Spleen (tissue), 11 donors: ENCODE measurements around the gene SIRT2. TPM values are rescaled to one million over a fixed set of nuclear protein-coding genes. Genes with fewer than 3 reads are reported as not detected.

Source experiments
- DNase-seq: peaks from one replicate; pipeline ENCODE4 v3.0.0-alpha.2; 2020
- H3K27ac ChIP-seq, 8 donors: fragments of 200-600 bp; sonication (generic) in 7 of 8; 1 replicate in 4 of 8; 2 replicates in 4 of 8; pipeline versions ENCODE4 v1.5.0 to v1.8.0; 2016 to 2021; ENCODE audit warnings: inconsistent platforms in 4 of 8, mild to moderate bottlenecking in 4 of 8, moderate library complexity in 1 of 8
- H3K27me3 ChIP-seq, 7 donors: fragments of 200-600 bp; sonication (generic) in 6 of 7; replicated peaks in 1 of 7; 1 replicate in 4 of 7; 2 replicates in 3 of 7; pipeline versions ENCODE4 v1.5.0 to v1.8.0; 2016 to 2021; ENCODE audit warnings: inconsistent platforms in 3 of 7, mild to moderate bottlenecking in 1 of 7
- H3K36me3 ChIP-seq, 6 donors: fragments of 200-600 bp; sonication (generic) in 5 of 6; 1 replicate in 4 of 6; 2 replicates in 2 of 6; pipeline versions ENCODE4 v1.5.0 to v1.8.0; 2016 to 2021; ENCODE audit warnings: inconsistent platforms in 2 of 6
- H3K4me1 ChIP-seq, 6 donors: fragments of 200-600 bp; sonication (generic) in 5 of 6; 1 replicate in 3 of 6; 2 replicates in 3 of 6; pipeline versions ENCODE4 v1.5.0 to v1.8.0; 2016 to 2021; ENCODE audit warnings: inconsistent platforms in 3 of 6
- H3K4me3 ChIP-seq, 8 donors: fragments of 200-600 bp; sonication (generic) in 7 of 8; 1 replicate in 4 of 8; 2 replicates in 4 of 8; pipeline versions ENCODE4 v1.5.0 to v1.8.0; 2016 to 2021; ENCODE audit warnings: inconsistent platforms in 4 of 8, mild to moderate bottlenecking in 4 of 8, moderate library complexity in 2 of 8
- H3K9me3 ChIP-seq, 8 donors: fragments of 200-600 bp; sonication (generic) in 7 of 8; 1 replicate in 4 of 8; 2 replicates in 4 of 8; pipeline versions ENCODE4 v1.5.0 to v1.8.0; 2016 to 2021; ENCODE audit warnings: inconsistent platforms in 4 of 8
- POLR2A ChIP-seq, 3 donors: fragments of 450-650 bp; IDR thresholded peaks; one replicate each; pipeline ENCODE4 v1.5.1; 2017; ENCODE audit warnings: antibody characterized with exemption in 3 of 3, mild to moderate bottlenecking in 1 of 3
- POLR2AphosphoS5 ChIP-seq, 3 donors: sonication (generic); formaldehyde crosslinking; IDR thresholded peaks; one replicate each; pipeline ENCODE4 v1.5.1; 2017; ENCODE audit warnings: antibody characterized with exemption in 3 of 3
- WGBS, 5 donors: extraction: QIAGEN DNeasy Blood & Tissue Kit in 3 of 5; methylation state at CpG; one replicate each; pipeline versions ENCODE4 v1.1.5 to v1.1.7; 2013 to 2018; 5-methylcytosine and 5-hydroxymethylcytosine counted together
- intact Hi-C: fragments of 100-400 bp; cut with DNase I; formaldehyde crosslinking; loops from one replicate; pipeline ENCODE4 v1.15.0; 2023; ENCODE audit warnings: low total_unique reads
- polyA plus RNA-seq, 3 donors: library from polyadenylated mRNA; stranded (reverse); fragments of 200-250 nt; gene quantifications; one replicate each; pipeline ENCODE4 v1.2.1, GENCODE V29; 2013
- total RNA-seq, 7 donors: library from RNA; depleted of rRNA in 3 of 7; stranded (reverse); fragments of >200 nt in 3 of 7; fragmentation: NEBNext Ultra II Directional in 4 of 7; extraction: Animal tissue kit (Norgen Biotek cat#: 25700) in 4 of 7; gene quantifications; one replicate each; pipeline versions ENCODE4 v1.1.0 to v1.2.1, GENCODE V29; 2016 to 2021
- TF ChIP-seq, protein P1 (sequence below), 11 experiments: fragments of 200-600 bp in 7 of 11; fragments of 450-650 bp in 4 of 11; sonication (generic) in 4 of 11; IDR thresholded peaks in 8 of 11; conservative IDR thresholded peaks in 3 of 11; 1 replicate in 7 of 11; 2 replicates in 4 of 11; pipeline versions ENCODE4 v1.4.0 to v1.8.0; 2016 to 2021; ENCODE audit warnings: antibody characterized with exemption in 11 of 11, inconsistent platforms in 4 of 11, mild to moderate bottlenecking in 1 of 11
- donor health status: healthy with polysubstance abuse.
- donor health status: DM: no; HTN: no; CAD: no; lungs with moderate emphysema.
- donor health status: DM: no; HTN: no; CAD: no.
- donor health status: Bipolar disorder and iron deficiency.
- donor health status: healthy.
- donor health status: DM: no; HTN: no; CAD: no.
- donor health status: DM: yes; HTN: yes; CAD: no.

Gene SIRT2
- total and polyA plus RNA-seq, 10 donors = 25.8 to 81.0 (median 50.2) TPM

- Histone ChIP-seq H3K4me1 (peaks cover 37 to 100% (median 83%) of the 10 kb centered on the region in 6 donors), H3K4me3 (peak overlapping the region in 3 of 8 donors; percentile 1 to 28 (median 8)), H3K9me3 (no peaks in the 10 kb centered on the region), H3K27me3 (no peaks in the 10 kb centered on the region), H3K27ac (peak overlapping the region; percentile 17 to 99 (median 69)), H3K36me3 (peaks cover 6 to 100% (median 99%) of the 10 kb centered on the region in 6 donors)
- DNase-seq = peak; percentile 88
- no peak for TF ChIP-seq POLR2A (IDR thresholded peaks at IDR 0.05)
- TF ChIP-seq POLR2AphosphoS5 (IDR thresholded peaks at IDR 0.05) = peak; percentile 49 to 91 (median 76)
- intact Hi-C loops = no loop called here
- 60 to 86% (median 65%) methylated on average over 15 to 17 of the region's 17 CpGs for WGBS, 5 donors
Observed at GRCh38 chr19:38842439-38843174, 56.8 kb downstream of the SIRT2 start.

DNA sequence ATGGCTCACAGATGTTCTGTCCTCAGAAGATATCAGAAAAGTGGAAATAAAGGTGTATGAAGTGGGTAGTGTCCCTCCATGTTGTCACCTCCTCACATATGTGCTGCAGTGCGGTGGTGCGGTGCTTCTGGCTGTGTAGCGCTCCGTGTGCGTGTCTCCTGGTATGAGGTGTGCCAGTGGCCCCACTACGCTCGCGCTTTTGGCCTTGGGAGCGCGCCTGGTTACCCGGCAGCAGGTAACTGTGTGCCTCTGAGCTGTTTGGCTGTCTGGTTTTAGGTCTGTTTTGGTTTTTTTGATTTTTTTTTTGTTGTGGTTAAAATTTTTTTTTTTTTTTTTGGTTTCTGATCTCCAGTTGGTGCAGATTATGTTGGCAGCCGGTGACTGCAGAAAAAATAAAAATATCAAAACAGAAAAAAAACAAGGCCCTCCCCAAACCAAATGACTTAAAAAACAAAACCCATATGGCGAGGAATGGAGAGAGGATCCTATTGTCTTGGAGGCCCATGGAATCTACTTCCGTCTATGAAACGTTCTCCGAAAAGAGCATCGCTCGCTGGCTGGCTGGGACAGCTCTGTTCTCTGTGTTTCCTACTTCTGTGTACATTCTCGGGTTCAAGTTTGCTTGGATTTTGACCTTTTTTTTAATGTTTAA, 57.5 kb downstream of the SIRT2 start:
- intact Hi-C loops = no loop called here
- H3K36me3 ChIP-seq = peaks cover 10 to 100% (median 100%) of the 10 kb centered on the region in 6 donors
- WGBS, 5 donors = 72 to 89% (median 83%) methylated on average over 19 of the region's 19 CpGs
- no peaks in the 10 kb centered on the region for H3K27me3 ChIP-seq
- peak overlapping the region in 3 of 8 donors; percentile 1 to 28 (median 8) for H3K4me3 ChIP-seq
- no peak for DNase-seq
- H3K27ac ChIP-seq = peak overlapping the region in 7 of 8 donors; percentile 38 to 99 (median 71)
- TF ChIP-seq POLR2AphosphoS5 (IDR thresholded peaks at IDR 0.05) = peak; percentile 72 to 85 (median 75)
- no peak for TF ChIP-seq POLR2A (IDR thresholded peaks at IDR 0.05)
- H3K9me3 ChIP-seq = no peaks in the 10 kb centered on the region
- peaks cover 30 to 100% (median 82%) of the 10 kb centered on the region in 6 donors for H3K4me1 ChIP-seq

DNA sequence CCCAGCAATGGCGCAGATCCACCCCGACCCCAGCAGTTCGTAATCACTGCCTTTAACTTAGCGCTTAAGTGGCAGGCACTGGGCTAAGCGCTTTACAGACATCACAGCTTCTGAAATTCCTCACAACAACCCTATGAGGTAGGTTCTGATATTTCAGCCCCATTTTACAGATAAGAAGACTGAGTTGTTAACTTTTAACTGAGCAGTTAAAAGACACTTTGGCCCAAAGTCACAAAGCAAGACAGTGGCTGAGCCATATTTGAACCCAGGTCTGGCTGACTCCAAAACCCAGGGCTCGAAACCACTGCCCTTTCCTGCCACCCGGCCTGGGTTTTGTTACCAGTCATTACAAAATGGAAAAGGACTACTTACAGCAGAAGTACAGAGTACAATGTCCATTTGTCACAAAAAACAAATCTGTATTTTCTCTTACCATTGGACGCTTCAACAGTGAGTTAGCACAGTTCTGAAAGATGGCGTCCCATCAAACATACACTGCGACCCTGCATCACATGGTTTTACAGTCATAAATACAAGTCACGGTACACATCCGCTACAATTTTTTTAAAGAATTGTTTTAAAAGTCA, 58.1 kb downstream of the SIRT2 start:
- H3K36me3 ChIP-seq = peaks cover 12 to 100% (median 100%) of the 10 kb centered on the region in 6 donors
- intact Hi-C loops = no loop called here
- H3K4me1 ChIP-seq = peaks cover 25 to 99% (median 79%) of the 10 kb centered on the region in 6 donors
- TF ChIP-seq POLR2AphosphoS5 (IDR thresholded peaks at IDR 0.05) = no peak
- TF ChIP-seq, protein P1, sequence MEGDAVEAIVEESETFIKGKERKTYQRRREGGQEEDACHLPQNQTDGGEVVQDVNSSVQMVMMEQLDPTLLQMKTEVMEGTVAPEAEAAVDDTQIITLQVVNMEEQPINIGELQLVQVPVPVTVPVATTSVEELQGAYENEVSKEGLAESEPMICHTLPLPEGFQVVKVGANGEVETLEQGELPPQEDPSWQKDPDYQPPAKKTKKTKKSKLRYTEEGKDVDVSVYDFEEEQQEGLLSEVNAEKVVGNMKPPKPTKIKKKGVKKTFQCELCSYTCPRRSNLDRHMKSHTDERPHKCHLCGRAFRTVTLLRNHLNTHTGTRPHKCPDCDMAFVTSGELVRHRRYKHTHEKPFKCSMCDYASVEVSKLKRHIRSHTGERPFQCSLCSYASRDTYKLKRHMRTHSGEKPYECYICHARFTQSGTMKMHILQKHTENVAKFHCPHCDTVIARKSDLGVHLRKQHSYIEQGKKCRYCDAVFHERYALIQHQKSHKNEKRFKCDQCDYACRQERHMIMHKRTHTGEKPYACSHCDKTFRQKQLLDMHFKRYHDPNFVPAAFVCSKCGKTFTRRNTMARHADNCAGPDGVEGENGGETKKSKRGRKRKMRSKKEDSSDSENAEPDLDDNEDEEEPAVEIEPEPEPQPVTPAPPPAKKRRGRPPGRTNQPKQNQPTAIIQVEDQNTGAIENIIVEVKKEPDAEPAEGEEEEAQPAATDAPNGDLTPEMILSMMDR (IDR thresholded peaks at IDR 0.05 in 8 of 11, conservative IDR thresholded peaks at IDR 0.05 in 3 of 11) = no peak
- TF ChIP-seq POLR2A (IDR thresholded peaks at IDR 0.05) = no peak
- DNase-seq = no peak
- WGBS, 5 donors = 88 to 94% (median 91%) methylated on average over 12 of the region's 12 CpGs
- no peaks in the 10 kb centered on the region for H3K27me3 ChIP-seq
- no peaks in the 10 kb centered on the region for H3K9me3 ChIP-seq
- H3K4me3 ChIP-seq = peak overlapping the region in 1 of 8 donors; percentile 12
- H3K27ac ChIP-seq = peak overlapping the region in 5 of 8 donors; percentile 67 to 99 (median 72)

GRCh38 chr19:38840583-38840968, 58.8 kb downstream of the SIRT2 start:
- peaks cover 12 to 100% (median 100%) of the 10 kb centered on the region in 6 donors for H3K36me3 ChIP-seq
- H3K27ac ChIP-seq = peak overlapping the region in 6 of 8 donors; percentile 39 to 99 (median 72)
- H3K4me1 ChIP-seq = peaks cover 21 to 97% (median 72%) of the 10 kb centered on the region in 6 donors
- TF ChIP-seq POLR2AphosphoS5 (IDR thresholded peaks at IDR 0.05) (peak; percentile 19 to 60 (median 38)), POLR2A (IDR thresholded peaks at IDR 0.05) (no peak)
- TF ChIP-seq, protein P1 (IDR thresholded peaks at IDR 0.05 in 8 of 11, conservative IDR thresholded peaks at IDR 0.05 in 3 of 11) = no peak
- DNase-seq = no peak
- H3K4me3 ChIP-seq = no peak overlapping the region
- WGBS, 5 donors = 71 to 87% (median 79%) methylated on average over 5 of the region's 5 CpGs
- no peaks in the 10 kb centered on the region for H3K27me3 ChIP-seq
- intact Hi-C loops = no loop called here
- H3K9me3 ChIP-seq = no peaks in the 10 kb centered on the region
